Measurements from ENCODE around the gene RASGEF1C.
"Not testable (repeated sequence)": the region's sequence is repeated elsewhere in the genome, so short reads cannot be mapped to it uniquely, and the experiment has no call there.

RASGEF1C gene

DNA sequence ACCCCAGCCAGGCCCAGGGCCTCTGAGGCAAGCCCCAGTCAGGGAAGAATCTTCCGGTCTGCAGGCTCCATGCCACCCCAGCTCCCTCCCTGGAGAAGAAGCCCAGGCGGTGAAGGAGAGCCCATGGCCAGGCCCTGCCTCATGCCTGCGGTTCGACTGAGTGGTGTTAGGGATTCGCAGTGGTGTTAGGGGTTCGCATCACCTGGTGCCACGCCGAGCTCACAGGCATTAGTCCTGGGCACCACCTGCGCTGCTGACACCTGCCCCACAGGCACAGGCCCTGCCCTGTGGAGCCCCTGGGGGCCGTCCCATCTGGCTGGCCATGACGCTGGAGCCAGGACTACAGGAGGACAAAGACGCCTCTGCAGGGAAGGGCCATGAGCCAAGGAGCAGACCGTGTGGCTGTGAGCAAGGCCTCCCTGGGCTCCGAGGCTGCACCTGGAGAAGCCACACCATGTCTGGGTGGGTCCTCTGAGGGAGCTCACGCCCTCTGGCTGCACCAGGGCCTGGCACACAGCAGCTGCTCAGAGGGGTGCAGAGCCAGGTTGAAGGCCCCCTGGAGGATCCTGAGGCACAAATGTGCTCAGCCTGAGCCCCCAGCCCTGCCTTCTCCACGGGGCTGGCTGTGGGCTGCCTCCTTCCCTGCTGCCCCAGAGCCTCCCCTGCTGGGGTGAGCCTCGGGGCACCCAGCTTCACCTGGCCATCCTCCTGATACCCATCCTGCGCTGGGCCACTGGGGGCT, 109.8 kb downstream of the RASGEF1C start:
- DNase-seq = no peak

DNA sequence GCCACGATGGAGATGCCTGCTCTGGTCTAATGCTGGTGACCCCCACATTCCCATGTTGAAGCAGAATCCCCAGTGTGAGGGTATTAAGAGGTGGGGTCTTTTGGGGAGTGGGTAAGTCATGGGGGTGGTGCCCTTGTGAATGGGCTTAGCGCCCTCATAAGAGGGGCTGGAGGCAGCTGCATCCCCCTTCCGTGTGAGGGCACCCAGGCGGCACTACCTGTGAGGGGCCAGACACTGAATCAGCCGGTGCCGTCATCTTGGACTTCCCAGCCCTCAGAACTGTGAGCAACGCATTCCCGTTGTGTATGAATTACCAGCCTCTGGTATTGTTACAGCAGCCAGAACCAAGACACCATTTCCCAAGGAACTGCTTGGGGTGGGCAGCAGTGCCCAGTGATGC, 110.5 kb downstream of the RASGEF1C start:
- DNase-seq = no peak

DNA sequence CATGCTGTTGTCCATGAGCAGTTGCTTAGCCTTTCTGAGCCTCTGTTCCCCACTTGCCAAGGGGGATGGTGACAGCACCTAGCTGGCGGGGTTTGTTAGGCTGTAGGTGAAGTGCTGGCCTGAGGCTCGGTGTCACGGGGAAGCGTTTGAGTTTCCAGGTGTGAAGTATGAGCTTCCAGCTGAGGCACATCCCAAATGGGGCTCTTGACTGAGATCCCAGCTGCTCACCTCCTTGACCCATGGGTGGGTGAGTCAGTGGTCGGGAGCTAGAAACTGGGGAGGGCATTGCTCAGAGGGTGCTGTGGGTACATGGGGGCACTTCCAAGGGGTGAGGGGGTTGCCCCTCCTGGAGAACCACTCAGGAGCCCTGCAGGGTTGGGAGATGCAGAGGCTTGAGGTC, 111.1 kb downstream of the RASGEF1C start:
- no peak for DNase-seq

DNA sequence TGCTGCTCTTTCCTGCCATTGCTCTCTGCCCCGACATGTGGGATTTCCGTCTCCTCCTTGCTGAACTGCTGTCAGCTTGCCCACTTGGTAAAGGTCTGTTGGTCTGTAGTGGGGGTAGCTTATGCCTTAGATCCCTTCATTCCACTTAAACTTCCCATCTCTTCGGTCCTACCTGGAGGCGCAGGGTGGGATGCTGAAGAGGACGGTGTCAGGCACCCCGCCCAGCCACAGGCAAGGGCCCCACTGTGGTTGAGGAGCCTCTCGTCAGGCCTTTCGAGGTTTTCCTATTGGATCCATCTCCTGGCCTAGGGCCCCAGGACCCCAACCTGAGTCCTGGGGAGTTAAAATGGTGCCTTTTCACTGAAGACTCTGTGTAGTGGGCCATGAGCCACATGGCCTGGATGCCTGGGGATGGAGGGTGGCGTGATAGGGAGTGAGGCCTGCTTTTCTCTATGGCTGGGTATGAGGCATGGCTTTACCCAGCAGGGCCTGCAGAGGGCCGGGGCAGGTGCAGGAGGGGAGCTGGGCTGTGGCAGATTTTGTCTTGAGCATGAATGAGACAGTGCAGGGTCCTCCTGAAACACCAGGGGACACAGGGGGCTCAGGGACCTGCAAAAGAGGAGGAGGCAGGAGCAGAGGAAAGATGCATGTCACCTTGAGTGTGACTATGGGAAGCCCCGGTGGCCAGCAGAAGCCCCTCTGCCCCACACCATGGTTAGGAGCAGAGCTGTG, 111.7 kb downstream of the RASGEF1C start:
- DNase-seq = no peak

DNA sequence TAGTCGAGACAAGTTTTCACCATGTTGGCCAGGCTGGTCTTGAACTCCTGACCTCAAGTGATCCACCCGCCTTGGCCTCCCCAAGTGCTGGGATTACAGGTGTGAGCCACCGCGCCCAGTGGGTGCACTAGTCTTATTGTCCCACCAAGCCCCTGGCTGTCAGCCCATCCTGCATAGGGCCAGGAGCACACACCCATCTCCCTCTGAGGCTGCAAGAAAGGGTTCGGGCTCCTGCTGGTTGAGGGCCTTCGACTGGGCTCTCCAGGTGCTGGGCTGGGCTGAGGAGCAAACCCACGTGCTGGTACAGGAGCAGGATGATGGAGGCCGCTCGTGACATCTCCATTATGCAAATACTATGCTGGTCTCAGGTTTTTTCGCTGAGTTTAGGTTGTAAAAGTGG, 112.4 kb downstream of the RASGEF1C start:
- no peak for DNase-seq

DNA sequence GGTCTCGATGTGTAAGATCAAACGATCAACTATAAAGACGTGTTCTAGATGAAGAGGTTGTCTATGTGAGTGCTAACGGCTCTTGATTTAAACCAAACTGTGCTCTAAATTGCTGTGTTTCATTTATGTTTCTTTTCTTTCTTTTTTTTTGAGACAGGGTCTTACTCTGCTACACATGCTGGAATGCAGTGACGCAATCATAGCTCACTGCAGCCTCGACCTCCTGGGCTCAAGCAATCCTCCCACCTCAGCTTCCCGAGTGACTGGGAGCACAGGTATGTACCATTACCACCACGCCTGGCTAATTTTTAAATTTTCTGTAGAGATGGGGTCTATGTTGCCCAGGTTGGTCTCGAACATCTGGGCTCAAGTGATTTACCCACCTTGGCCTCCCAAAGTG, 113.5 kb downstream of the RASGEF1C start:
- DNase-seq = no peak

DNA sequence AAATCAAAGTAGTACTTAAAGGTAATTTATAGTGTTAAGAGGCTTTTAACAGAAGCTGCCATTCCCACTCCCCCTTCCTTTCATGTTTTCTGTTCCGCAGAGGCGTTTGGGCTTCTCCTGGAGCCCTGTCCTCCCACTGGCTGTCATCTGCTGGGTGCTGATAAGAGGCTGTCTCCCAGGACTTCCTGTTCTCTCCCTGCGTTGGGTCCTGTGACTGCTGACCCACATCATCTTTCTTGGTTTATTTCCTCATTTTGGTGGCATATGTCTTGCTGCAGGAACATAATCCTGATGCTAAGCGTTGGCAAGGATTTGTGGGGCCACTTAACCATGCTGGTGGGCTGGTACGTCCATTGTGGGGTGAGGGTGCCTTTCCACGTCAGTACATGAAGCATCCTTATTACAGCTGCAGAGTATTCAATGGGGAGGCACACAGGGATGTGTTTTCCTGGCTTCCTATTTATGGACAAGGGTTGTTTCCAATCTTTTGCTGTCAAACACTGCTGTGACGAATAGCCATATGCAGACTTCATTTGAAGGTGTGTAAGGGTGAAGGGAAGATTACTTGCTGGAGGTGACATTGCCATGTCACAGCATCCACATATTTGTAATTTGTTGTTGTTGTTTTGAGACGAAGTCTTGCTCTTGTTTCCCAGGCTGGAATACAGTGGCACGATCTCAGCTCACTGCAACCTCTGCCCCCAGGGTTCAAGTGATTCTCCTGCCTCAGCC, 115.2 kb downstream of the RASGEF1C start:
- no peak for DNase-seq

DNA sequence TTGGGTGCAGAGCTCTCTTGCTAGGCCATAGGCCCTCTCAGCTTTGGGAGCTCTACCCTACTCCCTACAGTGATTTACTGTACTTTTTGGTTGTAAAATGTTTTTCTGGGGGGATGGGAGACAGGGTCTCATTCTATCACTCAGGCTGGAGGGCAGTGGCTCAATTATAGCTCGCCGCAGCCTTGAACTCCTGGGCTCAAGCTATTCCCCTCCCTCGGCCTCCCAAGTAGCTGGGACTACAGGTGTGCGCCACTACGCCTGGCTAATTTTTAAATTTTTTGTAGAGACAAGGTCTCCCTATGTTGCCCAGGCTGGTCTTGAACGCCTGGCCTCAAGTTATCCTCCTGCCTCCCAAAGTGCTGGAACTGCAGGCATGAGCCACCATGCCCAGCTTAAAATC, 115.8 kb downstream of the RASGEF1C start:
- no peak for DNase-seq

DNA sequence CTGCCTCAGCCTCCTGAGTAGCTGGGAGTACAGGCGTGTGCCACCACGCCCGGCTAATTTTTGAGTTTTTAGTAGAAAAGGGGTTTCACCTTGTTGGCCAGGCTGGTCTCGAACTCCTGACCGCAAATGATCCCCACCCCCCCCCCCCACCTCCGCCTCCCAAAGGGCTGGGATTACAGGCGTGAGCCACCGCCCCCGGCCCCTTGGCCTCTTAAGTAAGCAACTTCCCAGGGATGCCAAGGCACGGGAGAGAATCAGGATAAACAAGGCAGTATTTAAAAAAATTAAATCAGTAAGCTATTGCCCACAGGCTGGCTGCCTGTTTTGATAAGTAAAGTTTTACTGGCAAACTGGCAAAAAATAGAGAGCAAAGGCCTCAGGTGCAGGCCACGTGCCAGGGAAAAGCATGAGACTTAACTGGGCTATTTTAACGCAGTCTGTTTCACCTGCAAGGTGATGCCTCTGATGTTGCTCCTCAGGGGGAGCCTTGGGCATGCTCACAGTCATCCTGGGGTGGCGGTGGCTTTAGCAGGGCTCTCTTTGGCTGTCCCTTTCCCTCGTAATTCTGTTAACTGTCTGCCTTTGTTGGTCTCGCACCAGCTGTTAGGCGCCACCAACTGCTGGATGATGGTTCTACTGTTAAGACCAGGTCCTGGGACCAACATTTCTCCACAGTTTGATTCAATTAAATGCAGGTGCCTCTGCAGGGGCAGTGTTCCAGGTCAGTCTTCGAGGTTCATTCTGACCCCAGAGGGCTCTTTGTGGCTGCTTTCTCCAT, 118.1 kb downstream of the RASGEF1C start:
- no peak for DNase-seq

DNA sequence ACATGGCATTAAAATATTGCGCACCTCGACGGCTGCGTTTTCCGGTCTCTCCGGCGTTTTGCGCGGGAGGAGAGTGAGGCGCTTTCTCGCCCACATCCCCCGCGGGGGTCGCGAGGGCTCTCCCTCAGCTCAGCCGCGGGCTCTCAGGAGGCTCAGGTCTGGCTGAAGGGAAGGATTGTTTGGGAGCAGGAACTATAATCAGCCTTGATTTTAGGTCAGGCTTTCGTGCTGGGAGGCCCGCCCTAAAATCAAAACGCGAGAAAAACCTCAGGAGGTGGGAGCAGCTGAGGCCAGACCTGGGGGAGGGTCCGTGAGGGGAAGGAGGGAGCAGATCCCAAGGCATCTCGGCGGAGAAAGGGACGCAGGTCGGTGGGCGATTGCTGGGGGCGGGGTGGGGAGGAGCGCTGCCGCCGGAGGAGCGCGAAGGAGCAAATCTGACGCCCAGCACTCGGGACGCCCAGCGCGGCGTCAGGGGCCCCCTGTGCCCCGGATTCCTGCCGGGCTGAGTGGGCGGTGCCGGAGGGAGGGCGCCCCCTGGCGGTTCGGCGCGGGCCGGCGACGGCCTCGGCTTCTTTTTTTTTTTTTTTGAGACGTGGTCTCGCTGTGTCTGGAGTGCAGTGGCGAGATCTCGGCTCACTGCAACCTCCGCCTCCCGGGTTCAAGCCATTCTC, 118.8 kb downstream of the RASGEF1C start:
- DNase-seq = peak; percentile 64

DNA sequence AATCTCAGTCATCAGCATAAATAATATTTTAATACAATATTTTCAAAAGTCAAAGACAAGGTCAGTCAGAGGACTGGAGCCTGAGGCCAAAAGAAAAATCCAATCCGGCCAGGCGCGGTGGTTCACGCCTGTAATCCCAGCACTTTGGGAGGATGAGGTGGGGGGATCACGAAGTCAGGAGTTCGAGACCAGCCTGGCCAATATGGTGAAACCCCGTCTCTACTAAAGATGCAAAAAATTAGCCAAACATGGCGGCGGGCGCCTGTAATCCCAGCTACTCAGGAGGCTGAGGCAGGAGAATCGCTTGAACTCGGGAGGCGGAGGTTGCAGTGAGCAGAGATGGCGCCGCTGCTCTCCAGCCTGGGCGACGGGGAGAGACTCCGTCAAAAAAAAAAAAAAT, 119.4 kb downstream of the RASGEF1C start:
- DNase-seq = not testable (repeated sequence)

DNA sequence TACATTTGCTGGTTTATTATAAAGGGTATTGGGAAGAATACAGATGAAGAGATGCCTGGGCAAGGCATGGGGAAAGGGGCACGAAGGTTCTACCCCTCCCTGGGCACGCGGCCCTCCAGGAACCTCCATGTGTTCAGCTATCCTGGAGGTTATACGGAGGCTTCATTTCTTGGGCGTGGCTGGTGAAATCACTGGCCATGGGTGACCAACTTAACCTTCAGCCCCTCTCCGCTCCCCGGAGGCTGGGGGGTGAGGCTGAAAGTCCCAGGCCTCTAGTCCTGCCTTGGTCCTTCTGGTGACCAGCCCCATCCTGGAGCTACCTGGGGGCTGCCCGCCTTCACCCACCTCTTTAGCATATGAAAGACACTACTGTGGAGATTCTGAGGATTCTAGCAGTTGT, 120.5 kb downstream of the RASGEF1C start:
- DNase-seq = no peak

DNA sequence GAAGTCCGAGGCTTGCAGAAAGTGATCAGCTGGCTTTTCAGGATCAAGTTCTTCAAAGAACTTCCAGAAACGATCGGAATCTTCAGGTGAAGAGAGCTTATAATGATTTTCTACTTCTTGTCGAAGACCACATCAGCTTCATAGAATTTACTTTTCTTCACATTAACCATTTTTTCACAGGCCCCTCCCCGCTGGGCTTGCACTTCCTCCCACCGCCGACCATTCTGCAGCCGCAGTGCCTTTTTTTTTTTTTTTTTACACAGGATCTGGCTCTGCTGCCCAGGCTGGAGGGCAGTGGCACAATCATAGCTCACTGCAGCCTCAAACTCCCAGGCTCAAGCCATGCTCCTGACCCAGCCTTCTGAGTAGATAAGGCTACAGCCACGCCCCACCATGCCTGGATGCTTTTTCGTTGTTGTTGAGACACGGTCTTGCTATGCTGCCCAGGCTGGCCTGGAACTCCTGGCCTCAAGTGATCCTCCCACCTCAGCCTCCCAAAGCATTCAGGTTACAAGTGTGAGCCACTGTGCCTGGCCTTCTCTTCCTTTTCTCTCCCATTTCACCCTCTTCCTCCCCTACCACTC, 122.1 kb downstream of the RASGEF1C start:
- no peak for DNase-seq

DNA sequence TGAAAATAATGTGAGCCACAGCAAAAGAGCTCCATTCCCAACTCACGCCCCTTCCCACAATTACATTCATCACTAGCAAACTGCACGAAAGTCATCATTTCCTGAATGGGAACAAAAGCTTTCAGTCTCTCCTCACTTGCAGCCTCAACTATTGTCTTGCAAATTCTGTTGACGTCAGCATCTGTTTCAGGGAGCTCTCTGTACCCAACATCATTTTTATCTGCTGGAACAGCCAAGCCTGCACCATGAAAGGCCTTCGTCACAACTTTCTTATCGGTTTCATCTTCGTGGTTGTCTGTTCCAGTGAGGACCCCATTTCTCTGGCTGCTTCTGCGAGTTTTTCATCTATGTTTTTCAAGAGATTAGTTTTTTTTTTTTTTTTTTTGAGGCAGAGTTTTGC, 123.2 kb downstream of the RASGEF1C start:
- no peak for DNase-seq

DNA sequence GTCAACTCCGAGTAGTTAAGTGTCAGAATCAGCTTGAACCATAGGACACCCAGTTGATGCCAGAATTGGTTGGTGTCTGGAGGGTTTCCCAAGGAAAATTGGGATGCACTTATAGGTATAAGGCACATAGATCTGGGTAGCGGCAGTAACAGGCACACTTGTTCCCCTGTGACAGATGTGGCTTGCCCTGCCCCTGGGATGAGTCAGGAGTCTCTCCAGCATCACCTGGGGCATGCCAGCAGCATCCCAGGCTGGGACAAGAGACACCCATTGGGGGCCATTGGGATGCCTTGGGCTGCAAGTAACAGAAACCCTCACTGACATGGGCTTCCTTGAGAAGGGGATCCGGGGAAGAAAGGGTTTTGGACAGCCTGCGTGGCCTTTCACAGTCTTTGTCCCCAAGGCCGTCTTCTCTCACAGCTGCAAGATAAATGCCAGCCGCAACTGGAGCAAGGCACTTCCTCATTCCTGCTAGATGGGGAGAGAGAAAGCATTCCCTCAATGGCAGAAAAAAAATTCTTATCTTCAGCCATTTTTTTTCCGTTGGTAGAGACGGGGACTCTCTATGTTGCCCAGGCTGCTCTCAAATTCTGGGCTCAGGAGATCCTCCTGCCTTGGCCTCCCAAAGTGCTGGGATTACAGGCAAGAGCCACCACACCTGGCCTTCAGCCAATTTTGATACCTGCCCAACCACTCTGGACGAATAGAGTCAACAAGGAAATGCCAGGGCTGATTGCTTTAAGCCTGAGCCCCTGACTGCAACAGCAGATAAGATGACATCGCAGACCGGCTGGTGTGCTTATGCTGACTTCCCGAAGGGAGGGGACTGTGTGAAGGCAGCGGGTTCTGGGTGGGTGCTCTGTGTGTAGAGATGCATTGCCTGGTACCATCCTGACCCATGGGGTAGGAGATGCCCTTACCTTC, 124.1 kb downstream of the RASGEF1C start:
- DNase-seq = no peak

DNA sequence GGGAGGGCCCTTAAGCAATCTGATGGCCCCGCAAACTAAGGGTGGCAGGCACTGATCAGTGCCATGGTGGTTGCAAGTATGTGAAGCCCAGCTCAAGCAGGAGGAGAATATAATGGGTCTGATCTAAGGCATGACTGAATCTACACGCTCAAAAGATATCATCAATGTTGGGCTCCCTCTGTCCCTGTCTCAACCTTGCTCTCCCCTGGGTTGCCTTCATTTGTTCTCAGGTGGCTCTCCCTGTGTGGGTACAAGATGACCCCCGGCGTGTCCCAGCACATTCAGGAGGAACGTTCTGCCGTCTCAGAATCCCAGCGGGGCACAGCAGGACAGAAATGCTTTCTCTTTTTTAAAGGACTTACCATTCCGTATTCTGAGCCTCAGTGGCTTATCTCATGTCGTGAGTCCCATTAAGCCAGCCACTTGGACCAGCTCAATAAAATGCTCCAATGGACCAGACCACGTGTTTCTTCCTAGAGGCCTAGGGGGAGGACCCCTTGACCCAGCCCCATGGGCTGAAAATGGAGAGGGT, 125.4 kb downstream of the RASGEF1C start:
- no peak for DNase-seq

DNA sequence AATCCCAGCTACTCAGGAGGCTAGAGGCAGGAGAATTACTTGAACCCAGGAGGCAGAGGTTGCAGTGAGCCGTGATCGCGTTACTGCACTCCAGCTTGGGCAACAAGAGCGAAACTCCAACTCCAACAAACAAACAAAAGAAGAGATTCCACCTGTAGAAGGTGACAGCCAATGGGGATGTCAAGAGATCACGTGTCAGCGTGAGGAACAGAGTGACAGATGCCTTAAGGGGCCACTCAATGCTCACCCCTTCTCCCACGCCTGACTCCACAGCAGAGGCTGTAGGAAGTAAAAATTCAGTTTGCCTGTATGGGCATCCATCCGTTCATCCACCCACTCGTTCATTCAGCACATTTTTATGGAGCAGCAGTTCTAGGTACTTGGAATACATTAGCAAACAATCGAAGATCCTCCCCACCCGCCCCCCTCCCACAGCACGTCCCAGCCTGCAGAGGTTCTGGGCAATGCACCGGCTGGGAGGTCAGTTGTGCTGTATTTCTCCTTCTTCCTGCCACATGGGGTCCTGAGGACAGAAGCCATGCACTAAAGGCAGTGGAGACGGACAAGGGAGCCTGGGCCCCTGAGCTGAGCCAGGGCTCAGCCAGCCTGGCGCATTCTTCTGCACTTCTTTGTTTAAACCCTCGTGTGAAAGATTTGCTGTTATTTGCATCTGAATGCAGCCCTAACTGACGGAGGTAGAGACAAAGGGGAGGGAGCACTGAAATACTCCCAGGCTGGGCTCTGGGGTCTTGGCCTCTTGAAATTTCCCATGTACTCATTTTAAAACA, 126.2 kb downstream of the RASGEF1C start:
- no peak for DNase-seq

DNA sequence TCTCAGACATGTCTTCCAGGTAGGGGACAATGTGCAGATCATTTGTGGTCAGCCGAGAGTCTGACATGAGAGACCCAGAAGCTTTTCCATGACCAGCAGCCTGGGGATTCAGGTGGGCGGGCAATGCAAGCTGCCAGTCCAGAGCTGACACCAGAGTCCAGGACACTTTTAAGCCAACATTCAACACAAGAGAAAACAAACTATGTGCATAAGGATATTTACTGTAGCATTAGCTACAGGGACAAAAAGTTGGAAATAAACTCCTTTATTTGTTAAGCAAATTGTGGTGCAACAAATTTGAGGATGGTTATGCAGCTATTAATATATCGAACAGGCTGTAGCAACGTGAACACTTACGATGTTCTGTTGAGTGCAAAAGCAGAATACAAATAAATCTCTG, 127.5 kb downstream of the RASGEF1C start:
- DNase-seq = no peak

DNA sequence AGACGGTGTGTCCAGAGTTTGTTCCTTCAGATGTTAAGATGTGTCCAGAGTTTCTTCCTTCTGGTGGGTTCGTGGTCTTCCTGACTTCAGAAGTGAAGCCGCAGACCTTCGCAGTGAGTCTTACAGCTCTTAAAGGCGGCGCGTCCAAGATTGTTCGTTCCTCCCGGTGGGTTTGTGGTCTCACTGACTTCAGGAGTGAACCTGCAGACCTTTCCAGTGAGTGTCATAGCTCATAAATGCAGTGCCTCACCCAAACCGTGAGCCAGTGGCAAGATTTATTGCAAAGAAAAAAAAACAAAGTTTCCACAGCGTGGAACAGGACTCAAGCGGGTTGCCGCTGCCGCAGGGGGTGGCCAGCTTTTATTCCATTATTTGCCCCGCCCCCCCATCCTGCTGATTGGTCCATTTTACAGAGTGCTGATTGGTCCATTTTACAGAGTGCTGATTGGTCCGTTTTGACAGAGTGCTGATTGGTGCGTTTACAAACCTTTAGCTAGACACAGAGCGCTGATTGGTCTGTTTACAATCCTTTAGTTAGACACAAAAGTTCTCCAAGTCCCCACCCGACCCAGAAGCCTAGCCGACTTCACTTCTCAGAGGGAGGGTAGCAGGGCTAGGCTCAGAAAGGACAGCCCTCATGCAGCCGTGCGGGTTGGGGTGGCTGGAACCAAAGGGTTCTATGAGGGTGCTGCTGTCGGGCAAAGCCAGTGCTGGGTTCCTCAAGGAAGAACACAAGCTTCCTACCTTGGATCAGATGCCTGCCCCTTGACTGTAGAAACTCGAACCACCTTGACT, 128.3 kb downstream of the RASGEF1C start:
- DNase-seq = no peak

Measured in activated gamma-delta T cell (primary cell).